Measurements from ENCODE around the gene IL24. TPM values are rescaled to one million over a fixed set of nuclear protein-coding genes. Genes with fewer than 3 reads are reported as not detected.

Gene IL24
- total and polyA plus RNA-seq, 10 of the 15 experiments (the other 5 are each of a cell fraction or from before 2014, with no cell fraction given) = 0.05 to 19.8 (median 0.35) TPM; not detected in 1

DNA sequence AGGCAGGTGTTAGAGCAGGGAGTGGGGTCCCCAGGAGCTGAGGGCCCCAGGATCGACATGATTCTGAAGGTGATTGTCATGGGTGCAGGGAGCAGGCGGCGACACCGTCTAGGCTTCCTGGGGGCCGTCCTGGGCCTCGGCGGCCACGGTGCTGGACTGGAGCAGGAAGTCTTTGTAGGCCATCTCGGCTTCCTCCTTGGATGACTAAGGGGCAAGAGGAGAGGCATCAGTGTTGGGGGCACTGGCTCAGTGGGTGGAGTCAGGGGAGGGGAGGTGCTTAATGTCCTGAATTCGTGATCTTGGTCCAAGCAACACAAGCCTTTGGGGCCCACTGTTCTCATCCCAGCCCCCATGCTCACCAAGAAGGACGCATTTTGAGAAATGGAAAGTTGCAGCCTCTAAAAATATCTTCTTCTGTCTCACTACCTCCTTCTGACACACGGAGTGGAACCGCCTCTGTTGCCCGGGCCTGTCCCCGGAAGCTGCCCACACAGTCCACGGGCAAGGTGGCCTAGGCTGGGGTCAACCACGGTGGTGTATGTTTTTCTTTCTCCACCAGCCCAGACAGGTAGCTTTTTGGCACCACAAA, 33.1 kb downstream of the IL24 start:
- Histone ChIP-seq H3K4me3 (peak overlapping the region; percentile 64), H3K9ac (ENCODE audit: control insufficient read depth, insufficient read depth, low read length) (peak overlapping the region; percentile 86), H3K4me2 (ENCODE audit: control insufficient read depth, insufficient read depth) (peak overlapping the region; percentile 93), H3K79me2 (ENCODE audit: control insufficient read depth, insufficient read depth, low read length) (no peaks in the 10 kb centered on the region), H4K20me1 (ENCODE audit: control insufficient read depth, insufficient read depth) (no peaks in the 10 kb centered on the region), H3K36me3 (ENCODE audit: control insufficient read depth in 2 of 2, insufficient read depth in 2 of 2, low read length in 1 of 2) (no peaks in the 10 kb centered on the region), H3K9me3 (replicated peaks; ENCODE audit: control insufficient read depth, insufficient read depth, low read length) (no peaks in the 10 kb centered on the region), H3K4me1 (ENCODE audit: control insufficient read depth, insufficient read depth, low read length) (peaks cover 49% of the 10 kb centered on the region), H2AFZ (ENCODE audit: control insufficient read depth, low read depth, low read length) (peak overlapping the region; percentile 34; the same call in 1 of the 2 replicates), H3K27ac (ENCODE audit: control insufficient read depth, insufficient read depth) (peak overlapping the region; percentile 99), H3K27me3 (replicated peaks in 1 of 2; ENCODE audit: control insufficient read depth in 2 of 2, insufficient read depth in 2 of 2, low read length in 1 of 2) (no peaks in the 10 kb centered on the region)
- ChIA-PET POLR2A (interaction anchor here (0.7 to 13.3 kb wide), 7 partner anchors 13 to 190 kb away, joined by 3 to 222 read pairs (median 3); partner anchors contain the start of genes FCMR and IL19), RAD21 (ENCODE audit: unreplicated experiment) (interaction anchor here (0.9 to 13.5 kb wide), 9 partner anchors 13 to 196 kb away, joined by 3 to 371 read pairs (median 16); partner anchors contain the start of gene FCMR), CTCF (interaction anchor here (1.0 to 13.5 kb wide), 12 partner anchors 12 to 295 kb away, joined by 3 to 643 read pairs (median 28); partner anchors contain the start of genes DYRK3, FCAMR, FCMR and IL20), SMC1A (ENCODE audit: uncharacterized antibody, unreplicated experiment) (interaction anchor here (0.6 to 10.3 kb wide), 17 partner anchors 12 to 300 kb away, joined by 3 to 431 read pairs (median 6); partner anchors contain the start of genes FCAMR, FCMR and IL20)
- ATAC-seq (peak; percentile 86), FAIRE-seq (peak; percentile 75), DNase-seq (ENCODE audit: low read depth, low spot score) (peak; percentile 96)
- under 1% methylated on average over 17 of the region's 17 CpGs for WGBS (ENCODE audit: insufficient coverage, insufficient replicate concordance, low lambda C conversion rate, missing lambda C conversion rate)
- intact Hi-C loops (cut with micrococcal nuclease; ENCODE audit: unreplicated experiment) = loop anchor here (1.0 to 5.0 kb wide), 2 partner anchors 18 to 122 kb away; partner anchors contain the start of genes PFKFB2 and YOD1
- BruUV-seq (replicated peaks) = no TSS peak
- in situ Hi-C loops (cut with MboI) = no loop called here
- peak in 1 of 2 experiments; percentile 79; a peak in 2 of 4 replicates for TF ChIP-seq ETV6 (conservative IDR thresholded peaks at IDR 0.05 in 1 of 2, IDR thresholded peaks at IDR 0.05 in 1 of 2; ENCODE audit: borderline replicate concordance in 1 of 2, low read depth in 1 of 2)
- TF ChIP-seq RUNX3 (IDR thresholded peaks at IDR 0.05; ENCODE audit: low read length) = no peak
- TF ChIP-seq, protein P1, sequence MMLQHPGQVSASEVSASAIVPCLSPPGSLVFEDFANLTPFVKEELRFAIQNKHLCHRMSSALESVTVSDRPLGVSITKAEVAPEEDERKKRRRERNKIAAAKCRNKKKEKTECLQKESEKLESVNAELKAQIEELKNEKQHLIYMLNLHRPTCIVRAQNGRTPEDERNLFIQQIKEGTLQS (IDR thresholded peaks at IDR 0.05; ENCODE audit: borderline replicate concordance, extremely low read depth, low read depth, low read length) = no peak
- TF ChIP-seq RELB (IDR thresholded peaks at IDR 0.05; ENCODE audit: low read depth) = peak; percentile 80; the same call in 1 of the 2 replicates
- TF ChIP-seq ZBTB11 (CRISPR knock-in tag; IDR thresholded peaks at IDR 0.05) = no peak
- TF ChIP-seq NFYB (IDR thresholded peaks at IDR 0.05; ENCODE audit: insufficient read depth, low read depth, low read length) = no peak
- peak; percentile 57; the same call in 2 of the 3 replicates for TF ChIP-seq POU2F2 (IDR thresholded peaks at IDR 0.05; ENCODE audit: borderline replicate concordance, low read depth, low read length)
- peak; percentile 77; the same call in 1 of the 2 replicates for TF ChIP-seq ASH2L (IDR thresholded peaks at IDR 0.05; ENCODE audit: borderline replicate concordance, low read depth)
- no peak for TF ChIP-seq NFXL1 (IDR thresholded peaks at IDR 0.05; ENCODE audit: borderline replicate concordance)
- no peak; the same call in 1 of the 2 replicates for TF ChIP-seq ZNF384 (IDR thresholded peaks at IDR 0.05; ENCODE audit: borderline replicate concordance, low read depth, low read length)
- peak; percentile 12; the same call in 1 of the 2 replicates for TF ChIP-seq RAD21 (IDR thresholded peaks at IDR 0.05; ENCODE audit: insufficient read depth, low read depth, low read length)
- TF ChIP-seq ATF2 (IDR thresholded peaks at IDR 0.05; ENCODE audit: low read length) = no peak
- TF ChIP-seq NFYA (IDR thresholded peaks at IDR 0.05; ENCODE audit: borderline replicate concordance, low read depth, low read length) = no peak
- peak; percentile 51 for TF ChIP-seq NR2C1 (IDR thresholded peaks at IDR 0.05)
